Activated T-cell treated with anti-CD3 and anti-CD28 coated beads, Interleukin-2, amount 50 U/mL, for 1 hour (primary cell): ENCODE results near the gene DND1.
"Not testable (repeated sequence)": the region's sequence is repeated elsewhere in the genome, so short reads cannot be mapped to it uniquely, and the experiment has no call there.

Experiments used
- DNase-seq: peaks from one replicate; pipeline ENCODE4 v3.0.0-alpha.2; 2020

Gene DND1

DNA sequence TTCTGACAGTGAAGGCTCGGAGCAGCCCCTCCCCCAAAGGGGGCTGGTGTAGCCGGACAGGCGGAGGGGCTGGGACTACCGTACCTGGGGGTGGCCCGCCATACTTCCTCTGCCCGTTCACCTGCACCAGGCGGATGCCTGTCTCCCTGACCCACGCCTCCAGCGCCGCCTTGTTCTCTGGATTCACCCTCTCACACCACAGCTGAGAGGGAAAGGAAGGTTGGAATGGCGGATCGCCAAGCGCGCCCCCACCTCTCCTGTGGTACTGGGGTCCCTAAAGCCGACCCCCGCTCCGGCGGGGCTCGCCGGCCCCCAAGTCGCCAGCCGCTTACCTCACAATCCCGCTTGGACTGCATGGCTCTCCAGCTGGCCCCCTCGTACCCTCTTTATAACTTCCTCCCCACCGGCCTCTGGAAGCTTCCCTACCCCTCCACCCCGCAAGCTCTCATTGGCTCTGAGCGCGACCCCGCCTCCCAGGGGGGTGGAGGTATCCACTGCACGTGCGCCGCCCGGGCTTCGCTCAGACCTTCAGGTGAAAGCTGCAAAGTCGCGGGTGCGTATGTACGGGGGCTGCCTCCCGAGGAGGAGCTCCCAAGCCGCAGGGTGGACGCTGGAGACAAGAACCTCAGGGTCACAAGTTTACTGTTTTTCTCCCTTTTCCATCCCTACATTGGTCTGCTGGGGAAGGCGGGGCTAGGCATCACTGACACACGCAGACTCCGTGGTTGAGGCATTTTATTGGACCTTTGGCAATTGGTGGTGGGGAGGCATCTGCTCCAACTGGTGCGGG is at the start of gene DND1:
DND1 (minus strand) TSS at position 390 of the 790 bp plus-strand sequence; CDS start at position 356, 34 bp downstream.
- DNase-seq: no peak

DNA sequence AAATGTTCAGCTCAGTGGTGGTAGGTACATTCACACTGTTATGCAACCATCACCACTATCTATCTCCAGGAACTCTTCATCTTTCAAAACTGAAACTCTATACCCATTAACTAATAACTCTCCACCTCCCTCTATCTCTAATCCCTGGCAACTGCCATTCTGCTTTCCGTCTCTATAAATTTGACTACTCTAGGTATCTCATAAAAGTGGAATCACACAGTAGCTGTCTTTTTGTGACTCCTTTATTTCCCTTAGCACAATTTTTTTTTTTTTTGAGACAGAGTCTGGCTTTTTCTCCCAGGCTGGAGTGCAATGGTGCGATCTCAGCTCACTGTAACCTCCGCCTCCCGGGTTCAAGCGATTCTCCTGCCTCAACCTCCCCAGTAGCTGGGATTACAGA is 48.0 kb upstream of the DND1 start:
- not testable (repeated sequence) for DNase-seq

DNA sequence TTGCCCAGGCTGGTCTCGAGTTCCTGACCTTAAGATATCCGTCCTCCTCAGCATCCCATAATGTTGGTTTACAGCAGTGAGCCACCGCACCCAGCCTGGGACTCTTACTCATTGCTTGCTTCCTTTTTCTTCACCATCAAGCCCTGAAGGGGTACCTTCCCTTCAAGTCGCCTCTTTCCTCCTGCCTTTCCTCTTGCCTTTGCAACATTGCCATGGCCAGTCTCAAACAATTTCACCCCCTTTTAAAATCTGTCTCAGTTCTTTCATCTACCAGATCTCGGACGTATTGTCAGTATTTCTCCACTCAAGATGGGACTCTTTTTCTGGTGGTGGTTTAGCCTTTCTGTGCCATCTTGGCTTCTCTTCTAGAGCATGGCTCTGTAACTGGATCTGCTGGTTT is 47.4 kb upstream of the DND1 start:
- DNase-seq: not testable (repeated sequence)

DNA sequence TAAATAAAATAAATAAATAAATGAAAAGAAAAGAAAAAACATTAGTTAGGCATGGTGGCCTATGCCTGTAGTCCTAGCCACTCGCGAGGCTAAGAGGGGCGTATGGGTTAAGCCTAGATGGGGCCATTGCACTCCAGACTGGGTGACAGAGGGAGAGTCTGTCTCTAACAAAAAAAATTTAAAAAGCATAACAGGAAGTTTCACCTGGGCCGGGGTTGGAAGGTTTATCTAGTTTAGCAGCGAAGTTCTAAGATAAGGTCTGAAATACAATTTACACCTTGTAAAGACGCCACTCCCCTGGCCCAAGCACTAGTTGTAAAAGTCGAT is 44.9 kb upstream of the DND1 start:
- DNase-seq: no peak

DNA sequence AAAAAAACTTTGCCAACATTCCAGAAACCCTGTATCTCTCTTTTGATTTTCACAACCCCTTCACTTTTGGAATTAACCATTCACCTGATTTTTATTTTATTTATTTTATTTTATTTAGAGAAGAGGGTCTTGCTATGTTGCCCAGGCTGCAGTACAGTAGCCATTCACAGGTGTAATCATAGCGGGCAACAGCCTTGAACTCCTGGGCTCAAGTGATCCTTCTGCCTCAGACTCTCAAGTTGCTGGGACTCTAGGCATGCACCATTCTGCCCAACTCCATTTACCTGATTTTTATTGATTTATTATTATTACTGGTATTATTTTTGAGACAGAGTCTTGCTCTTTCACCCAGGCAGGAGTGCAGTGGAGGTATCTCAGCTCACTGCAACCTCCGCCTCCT is 42.9 kb upstream of the DND1 start:
- not testable (repeated sequence) for DNase-seq

DNA sequence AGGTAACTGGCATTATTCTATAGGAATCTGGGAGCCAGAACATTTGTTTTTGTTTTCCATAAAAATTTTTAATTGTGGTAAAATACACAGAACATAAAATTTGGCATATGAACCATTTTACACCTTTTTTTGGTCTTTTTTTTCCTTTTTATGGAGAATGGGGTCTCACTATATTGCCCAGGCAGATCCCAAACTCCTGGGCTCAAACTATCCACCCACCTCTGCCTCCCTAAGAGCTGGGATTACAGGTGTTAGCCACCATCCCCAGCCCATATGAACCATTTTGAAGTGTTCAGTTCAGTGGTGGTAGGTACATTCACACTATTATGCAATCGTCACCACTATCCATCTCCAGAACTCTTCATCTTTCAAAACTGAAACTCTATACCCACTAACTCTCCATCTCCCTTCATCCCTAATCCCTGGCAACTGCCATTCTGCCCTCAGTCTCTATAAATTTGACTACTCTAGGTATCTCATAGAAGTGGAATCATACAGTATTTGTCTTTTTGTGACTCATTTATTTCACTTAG is 40.3 kb upstream of the DND1 start:
- DNase-seq: no peak

DNA sequence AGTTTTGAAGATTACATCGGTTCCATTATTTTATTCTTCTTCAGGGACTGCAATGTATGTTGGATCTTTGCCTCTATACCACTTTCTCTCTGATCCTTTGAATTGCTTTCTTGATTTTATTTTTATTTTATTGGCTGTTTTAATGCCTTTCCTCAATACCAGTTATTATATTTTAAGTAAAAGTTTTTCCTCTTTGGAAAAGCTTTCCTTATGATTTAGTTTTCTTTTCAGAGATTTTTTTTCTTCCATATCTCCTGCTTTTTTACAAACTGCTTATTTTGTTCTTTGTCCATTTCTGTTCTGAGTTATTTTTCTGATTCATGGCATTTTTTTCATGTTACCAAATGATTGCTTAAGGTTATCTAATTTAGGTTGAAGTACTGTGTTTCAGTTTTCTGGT is 38.4 kb upstream of the DND1 start:
- DNase-seq: no peak

DNA sequence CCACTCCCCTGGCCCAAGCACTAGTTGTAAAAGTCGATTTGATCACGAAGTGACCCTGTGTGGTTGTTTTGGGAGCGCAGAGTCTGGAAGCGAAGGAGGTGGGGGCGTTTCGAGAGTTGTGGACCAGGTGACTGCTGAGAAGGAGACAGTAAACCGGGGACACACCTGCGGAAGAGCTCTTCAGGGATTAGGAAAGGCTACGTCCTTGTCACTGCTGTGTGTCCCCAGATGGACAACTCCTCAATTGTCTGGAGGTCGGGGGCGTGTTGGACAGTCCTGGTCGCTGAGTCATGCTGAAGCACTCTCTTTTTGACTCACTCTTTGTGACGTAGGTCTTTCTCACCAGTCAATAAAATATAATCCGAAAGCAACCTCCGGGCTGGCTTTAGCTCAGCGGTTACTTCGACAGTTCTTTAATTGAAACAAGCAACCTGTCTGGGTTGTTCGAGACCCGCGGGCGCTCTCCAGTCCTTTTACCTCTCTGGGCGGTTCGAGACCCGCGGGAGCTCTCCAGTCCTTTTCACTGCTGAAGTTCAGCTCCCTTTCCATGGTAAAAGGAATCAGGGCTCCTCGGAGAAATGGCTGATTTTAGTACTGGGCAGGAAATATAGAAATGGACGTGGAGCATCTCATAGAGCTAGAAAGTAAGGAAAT is 37.6 kb upstream of the DND1 start:
- peak; percentile 79 for DNase-seq

DNA sequence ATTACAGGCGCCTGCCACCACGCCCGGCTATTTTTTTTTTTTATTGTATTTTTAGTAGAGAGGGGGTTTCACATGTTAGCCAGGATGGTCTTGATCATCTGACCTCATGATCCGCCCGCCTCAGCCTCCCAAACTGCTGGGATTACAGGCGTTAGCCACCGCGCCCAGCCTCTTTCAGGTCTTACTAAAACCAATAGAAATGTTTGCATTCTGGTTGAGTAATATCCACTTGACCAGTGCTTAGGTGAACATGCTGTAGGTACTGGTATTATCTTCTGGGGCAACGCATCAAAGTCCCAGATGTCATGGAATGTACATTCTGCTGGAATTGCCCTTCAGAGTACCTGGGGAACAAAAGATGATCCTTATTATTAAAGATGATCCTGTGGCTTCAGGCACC is 35.4 kb upstream of the DND1 start:
- not testable (repeated sequence) for DNase-seq

DNA sequence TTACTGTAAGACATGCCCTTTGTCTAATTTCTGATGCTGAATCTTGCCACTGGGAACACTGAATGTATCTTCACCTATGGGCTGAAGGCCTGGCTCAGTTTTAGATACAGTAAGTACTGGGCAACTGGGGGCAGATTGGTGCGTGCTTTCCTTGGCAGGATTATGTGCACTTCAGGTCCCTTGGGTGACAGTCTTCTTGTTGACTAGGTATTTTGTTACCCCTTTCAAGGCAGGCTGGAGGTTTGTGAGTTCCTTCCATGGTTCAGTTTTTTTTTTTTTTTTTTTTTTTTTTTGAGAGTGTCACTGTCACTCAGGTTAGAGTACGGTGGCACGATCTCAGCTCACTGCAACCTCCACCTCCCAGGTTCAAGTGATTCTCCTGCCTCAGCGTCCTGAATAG is 34.4 kb upstream of the DND1 start:
- DNase-seq: no peak

DNA sequence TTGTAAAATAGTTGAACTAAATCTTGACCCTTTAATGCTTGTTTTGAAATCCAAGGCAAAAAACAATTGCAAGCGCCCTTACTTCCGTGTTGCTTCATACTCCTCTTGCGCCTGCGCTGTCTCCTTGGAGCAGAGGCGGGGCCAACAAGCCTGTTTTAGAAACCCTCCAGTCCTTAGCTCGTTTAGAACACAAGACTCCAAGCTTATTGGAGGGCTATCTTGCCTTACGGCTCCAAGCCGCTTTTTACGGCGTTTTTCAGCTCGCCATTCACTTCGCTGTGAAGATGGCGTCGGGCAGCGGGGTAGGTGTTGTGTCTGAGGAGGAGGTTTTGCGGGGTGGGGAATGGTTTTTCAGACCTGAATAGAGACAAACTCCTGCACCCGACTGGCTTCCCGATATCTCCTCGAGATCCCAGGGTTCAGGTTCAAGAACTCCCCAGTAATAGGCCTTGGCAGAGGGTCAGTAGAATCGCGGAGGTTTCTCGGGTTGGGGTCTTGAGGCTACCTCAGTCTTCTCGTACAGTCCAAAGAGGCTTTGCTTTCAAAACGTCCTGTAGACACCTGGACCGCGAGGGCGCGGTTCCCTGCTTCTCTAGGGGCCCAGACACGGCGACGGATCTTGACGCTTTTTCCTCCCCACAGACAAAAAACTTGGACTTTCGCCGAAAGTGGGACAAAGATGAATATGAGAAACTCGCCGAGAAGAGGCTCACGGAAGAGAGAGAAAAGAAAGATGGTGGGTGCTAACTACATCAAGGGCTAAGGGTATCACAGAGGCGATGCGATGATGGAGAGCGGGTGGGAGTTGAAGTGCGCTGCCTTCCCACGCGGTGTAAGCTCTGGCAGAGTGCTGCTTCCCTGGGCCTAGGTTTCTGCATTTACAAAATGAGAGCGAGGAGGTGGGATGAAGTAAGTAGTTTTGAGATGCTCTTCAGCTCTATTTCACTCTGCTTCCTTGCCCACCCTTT is 27.1 kb upstream of the DND1 start, which contains the start of gene ZMAT2:
ZMAT2 (plus strand) TSS at position 271 of the 968 bp plus-strand sequence; CDS start at position 285, 14 bp downstream.
- peak; percentile 89 for DNase-seq

DNA sequence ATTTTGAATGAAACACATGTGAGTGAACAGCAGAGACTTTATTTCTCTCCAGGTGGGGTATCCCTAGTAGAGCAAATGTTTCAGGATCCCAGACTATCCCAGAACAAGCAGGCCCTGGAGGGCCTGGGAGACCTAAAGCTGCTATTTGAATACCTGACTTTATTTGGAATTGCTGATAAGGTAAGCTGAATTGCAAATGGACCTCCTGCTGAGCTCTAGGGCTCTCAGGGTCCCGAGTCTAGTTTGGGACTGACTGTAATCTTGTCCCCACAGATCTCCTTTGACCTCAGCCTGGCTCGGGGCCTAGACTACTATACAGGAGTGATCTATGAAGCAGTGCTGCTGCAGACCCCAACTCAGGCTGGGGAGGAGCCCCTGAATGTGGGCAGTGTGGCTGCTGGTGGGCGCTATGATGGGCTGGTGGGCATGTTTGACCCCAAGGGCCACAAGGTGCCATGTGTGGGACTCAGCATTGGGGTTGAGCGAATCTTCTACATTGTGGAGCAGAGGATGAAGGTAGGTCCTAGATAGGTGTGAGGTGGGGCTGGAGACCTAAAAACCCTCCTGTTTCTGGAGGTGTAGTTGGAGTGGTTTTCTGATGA is 23.6 kb upstream of the DND1 start:
- DNase-seq: no peak

DNA sequence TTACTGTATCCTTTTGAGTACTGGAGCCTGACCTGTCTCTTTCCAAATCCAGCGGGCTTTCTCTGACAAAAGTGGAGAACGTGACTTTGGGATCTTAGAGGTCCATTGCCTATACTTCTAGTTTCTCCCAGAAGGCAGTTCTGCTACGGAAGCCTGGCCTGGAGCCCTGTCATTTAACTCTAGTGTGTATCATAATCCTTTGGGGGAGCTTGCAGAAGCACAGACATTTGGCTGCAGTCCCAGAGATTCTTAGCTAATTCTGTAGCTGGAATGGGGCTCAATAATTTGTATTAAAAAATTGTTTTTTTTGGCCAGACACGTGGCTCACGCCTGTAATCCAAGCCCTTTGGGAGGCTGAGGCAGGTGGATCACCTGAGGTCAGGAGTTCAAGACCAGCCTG is 20.9 kb upstream of the DND1 start:
- no peak for DNase-seq

DNA sequence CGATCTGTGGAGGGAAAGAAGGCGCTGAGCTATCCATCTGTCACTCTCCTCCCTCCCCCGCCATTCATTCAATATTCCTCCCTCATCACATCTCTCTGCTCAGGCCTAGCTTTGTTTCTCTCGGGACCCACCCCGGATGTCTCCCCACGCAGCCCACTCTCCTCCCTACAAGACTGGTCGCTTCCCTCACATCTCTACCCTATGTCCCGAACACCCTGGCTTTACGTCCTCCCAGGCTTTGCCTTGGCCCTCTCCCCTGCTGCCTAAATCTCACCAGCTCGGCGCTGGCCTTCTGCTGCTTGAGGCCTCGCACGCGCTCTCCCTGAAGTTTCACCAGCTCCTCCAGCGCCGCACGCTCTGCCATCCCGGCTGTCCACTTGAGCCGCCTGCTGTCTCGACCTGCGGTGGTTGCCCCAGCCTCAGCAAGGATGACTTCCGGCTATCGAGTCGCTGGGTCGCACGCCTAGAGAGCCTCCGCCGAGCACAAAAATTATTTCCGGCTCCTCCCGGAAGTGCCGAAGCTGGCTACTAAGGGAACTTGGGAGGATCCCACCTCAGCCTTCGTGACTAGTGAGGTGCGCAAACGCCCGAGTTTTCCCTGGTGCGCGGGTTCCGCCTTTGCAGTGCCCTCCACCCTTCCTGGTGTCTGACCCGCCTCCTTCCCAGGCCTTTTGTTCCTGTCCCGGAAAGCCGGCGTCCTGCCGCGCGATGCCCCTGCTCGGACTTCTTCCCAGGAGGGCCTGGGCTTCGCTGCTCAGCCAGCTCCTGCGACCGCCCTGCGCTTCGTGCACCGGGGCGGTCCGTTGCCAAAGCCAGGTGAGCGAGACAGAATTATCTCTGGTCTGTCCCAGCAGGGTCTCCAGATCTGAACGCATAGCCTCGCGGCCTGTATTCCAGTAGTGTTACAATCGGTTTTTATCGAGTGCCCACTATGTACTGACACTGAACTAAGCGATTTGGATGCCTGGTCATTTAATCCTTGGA is 17.9 kb upstream of the DND1 start, which contains the start of the genes HARS1 and HARS2:
HARS1 (minus strand) TSS at position 430 of the 984 bp plus-strand sequence; CDS start at position 364, 66 bp downstream.
HARS2 (plus strand) TSS at position 515 of the 984 bp plus-strand sequence; CDS start at position 709, 194 bp downstream.
- peak; percentile 78 for DNase-seq

DNA sequence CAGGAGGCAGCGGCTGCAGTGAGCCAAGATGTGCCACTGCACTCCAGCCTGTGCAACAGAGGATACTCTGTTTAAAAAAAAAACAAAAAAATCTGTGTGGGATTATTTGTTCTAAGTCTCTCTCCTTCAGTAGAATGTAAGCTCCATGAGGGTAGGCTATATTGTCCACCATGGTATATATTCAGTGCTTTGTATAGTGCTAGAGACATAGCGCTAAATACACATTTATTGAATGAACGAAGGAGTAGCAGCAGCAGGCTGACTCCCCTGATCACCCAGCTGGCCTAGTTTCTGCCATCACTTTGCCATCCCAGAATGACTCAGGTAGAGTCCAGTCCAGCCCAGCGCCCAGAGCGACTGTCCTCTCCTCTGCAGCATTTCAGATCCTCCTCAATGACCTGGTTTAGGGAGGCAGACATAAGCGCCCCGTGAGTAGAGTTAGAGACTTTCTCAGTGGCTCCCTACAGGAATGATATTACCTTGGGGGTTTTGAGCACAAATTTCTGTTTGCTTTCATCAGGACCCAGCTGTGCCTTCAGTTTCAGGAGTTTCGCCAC is 17.1 kb upstream of the DND1 start:
- DNase-seq: no peak

DNA sequence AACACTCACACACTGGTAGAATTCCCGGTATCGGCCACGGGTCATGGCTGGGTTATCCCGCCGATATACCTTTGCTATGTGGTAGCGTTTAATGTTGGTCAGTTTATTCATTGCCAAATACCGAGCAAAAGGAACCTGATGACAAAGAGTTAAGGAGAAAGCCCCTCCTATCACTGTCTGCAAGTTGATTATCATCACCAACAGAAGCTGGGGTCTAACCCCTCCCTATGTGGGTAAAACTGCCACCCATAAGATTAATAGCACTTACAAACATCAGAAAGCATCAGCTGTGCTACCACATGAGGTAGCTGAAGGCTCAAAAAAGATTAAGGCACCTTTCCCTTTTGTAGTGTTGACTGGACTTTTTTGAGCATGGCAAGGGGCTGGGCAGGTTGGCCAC is 5.6 kb upstream of the DND1 start:
- DNase-seq: no peak

DNA sequence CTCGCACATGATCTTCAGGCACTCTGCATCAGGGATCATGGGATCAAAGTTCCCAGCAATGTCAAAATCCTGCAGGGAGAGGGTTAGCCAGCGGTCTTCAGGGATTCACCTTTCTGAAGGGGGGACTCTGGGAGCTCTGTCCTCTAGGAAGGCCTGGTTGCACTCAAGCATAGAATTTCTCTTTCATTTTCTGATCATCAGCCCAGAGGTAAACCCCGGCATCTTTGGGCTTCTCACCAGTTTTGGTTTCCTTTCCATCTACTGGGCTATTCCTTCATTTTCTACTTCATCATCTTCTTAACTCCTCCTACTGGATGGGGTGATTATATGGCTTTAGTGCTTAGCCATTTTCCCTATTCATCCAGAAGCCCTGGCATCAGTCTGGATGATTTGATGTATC is 4.6 kb upstream of the DND1 start:
- DNase-seq: no peak

DNA sequence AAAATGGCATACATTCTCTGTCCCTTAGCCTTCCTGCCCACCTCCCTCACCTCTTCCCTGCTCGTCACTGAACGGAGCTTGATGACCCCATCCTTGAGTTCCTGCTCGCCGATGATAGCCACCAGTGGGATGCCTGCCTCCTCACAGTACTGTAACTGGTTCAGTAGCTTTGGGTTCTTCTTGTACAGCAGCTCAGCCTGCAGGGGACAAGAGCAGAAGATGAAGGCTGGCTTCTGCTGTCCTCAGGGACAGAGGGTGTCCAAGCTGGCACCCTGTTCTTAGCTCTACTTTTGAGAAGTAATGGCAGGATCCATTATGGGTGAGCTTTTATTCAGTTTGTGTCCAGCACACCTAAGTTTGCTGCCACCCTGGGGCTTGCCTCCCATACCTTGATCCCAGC is 1.3 kb upstream of the DND1 start:
- DNase-seq: no peak

DNA sequence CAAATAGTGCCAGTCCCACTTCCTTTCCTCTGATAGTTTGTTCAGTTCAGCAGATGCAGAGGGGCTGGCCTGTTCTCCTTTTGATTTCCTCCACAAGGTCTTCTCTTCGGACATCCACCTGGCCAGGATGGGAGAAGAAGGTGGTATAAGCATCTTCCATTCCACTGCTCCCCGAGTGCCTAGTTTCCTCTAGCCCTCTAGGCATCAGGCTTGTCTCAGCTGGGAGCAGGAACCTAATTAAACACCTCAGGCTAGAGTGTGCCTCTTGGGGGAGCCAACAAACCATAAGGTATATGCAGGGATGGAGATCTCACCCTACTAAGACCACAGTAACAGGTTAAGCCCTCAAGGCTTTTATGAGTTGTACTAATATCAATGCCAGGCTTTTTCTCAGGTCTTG is 835 bp upstream of the DND1 start:
- DNase-seq: no peak

DNA sequence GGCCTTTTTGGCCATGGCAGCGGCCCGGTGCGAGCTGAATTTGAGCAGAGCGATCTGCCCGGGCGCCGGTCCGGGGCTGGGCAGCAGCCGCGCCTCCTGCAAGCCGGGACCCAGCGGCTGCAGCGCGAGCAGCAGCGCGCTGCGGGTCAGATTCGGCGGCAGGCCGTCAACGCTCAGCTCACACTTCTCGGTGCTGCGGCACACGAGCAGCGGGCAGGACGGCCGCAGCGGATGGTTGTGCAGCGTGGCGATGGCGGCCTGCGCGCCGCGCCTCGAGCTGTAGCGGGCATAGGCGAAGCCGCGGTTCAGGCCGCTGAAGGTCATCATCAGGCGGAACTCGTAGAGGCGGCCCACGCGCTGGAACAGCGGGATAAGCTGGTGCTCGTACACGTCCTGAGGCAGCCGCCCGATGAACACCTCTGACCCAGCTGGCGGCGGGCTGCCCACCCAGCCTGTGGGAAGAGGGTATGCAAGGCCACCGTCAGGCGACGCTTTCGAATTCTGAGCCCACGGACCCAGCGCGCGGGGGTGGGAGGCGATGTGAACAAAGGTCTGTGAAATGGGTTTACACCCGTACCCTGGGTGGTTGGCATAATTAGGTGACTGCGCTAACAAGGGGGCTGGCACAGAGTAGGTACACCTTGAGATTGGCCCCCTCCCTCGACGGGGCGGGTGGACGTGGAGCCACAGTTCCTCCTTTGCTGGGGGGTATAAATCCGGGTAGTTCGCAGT is 755 bp downstream of the DND1 start:
- DNase-seq: no peak
